Epidermal melanocyte (primary cell): ENCODE results near the gene SCARB1.
"Not testable (repeated sequence)": the region's sequence is repeated elsewhere in the genome, so short reads cannot be mapped to it uniquely, and the experiment has no call there.

ENCODE experiments used
- DNase-seq: peaks from one replicate; pipeline ENCODE4 v3.0.0; 2011; ENCODE audit warnings: low spot score; ENCODE audit not compliant: insufficient read length

SCARB1 gene, protein sequence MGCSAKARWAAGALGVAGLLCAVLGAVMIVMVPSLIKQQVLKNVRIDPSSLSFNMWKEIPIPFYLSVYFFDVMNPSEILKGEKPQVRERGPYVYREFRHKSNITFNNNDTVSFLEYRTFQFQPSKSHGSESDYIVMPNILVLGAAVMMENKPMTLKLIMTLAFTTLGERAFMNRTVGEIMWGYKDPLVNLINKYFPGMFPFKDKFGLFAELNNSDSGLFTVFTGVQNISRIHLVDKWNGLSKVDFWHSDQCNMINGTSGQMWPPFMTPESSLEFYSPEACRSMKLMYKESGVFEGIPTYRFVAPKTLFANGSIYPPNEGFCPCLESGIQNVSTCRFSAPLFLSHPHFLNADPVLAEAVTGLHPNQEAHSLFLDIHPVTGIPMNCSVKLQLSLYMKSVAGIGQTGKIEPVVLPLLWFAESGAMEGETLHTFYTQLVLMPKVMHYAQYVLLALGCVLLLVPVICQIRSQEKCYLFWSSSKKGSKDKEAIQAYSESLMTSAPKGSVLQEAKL

GRCh38 chr12:124863416-124864325, at the start of gene SCARB1:
SCARB1 (minus strand) TSS chr12:124863864; CDS start chr12:124863720, 144 bp downstream.
- peak; percentile 80 for DNase-seq

- DNase-seq = not testable (repeated sequence)
These were observed 49.0 kb upstream of the SCARB1 start for GRCh38 chr12:124912529-124913287.

DNA sequence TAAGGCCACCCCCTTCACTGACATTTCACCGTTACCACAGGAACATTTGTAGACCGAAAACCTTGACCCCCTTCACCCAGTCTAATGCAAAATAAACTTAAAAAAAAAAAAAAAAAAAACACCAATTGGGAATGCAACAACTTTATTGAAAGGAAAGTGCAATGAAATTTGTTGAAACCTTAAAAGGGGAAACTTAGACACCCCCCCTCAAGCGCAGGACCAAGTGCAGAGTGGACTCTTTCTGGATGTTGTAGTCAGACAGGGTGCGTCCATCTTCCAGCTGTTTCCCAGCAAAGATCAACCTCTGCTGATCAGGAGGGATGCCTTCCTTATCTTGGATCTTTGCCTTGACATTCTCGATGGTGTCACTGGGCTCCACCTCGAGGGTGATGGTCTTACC, 47.9 kb upstream of the SCARB1 start:
- DNase-seq = not testable (repeated sequence)

DNA sequence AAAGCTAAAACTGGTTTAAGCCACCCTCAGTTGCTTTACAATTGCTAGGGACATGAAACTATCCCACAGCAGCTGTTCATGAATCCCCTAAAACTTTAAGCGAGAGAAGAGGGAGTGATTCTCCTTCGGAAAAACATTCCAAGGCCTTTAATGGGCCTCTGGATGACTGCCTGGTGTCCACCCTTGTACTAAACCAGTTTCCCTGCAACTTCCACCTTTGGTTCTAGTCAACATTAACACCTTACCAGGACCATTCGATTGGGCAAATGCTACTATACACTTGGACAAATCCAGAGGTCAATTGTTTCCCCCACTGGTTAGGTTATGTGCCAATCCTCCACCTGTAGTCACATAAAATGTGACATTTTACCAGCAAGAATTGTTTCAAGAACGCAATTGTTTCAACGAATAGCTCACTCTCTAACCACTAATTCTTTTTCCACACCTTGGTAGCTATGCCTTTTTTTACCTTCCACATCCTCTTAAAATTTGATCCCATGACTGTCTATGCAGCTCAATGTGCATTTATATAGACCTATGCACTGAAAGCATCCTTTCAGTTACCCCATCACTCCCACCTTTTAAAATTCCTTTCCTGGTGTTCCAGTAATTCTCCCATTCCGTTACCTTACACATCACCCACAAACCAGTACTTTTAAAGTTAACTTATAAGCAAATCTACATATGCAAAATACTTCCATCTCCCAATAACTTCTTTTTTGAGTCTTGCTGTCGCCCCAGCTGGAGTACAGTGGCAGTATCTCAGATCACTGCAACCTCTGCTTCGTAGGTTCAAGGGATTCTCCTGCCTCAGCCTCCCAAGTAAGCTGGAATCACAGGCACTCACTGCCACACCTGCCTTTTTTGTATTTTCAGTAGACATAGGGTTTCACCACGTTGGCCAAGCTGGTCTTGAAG, 47.2 kb upstream of the SCARB1 start:
- DNase-seq = no peak

- no peak for DNase-seq
These were observed 46.3 kb upstream of the SCARB1 start for GRCh38 chr12:124909831-124910560.

DNA sequence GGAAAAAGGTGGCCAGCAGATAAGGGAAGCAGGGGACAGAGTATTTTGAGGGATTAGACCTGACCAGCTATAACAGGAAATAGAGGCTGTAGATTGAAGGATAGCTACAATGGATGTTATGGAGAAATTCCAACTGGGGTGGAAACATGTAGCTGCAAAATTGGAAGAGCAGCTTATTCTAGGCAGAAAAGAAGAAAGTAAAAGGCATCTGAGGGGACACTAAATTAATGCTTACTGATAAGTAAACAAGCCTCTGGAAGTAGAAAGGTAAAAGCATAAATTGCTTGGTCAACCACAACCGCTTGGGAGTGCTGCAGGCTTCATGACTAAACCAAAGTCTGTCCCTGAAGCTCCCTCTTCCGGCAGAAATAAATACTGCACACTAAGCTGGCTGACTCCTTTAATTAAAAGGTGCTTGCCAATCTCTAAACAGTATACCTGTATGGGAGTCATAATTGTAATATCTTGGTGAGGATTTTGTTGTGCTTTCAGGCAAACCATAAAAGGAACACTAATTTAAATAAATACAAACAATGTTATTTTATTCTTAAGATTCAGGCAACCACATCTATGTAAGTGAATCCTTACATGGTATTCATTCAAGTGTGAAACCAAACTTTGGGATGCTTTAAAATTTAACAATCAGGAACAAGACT, 43.1 kb upstream of the SCARB1 start:
- DNase-seq = peak; percentile 56

DNA sequence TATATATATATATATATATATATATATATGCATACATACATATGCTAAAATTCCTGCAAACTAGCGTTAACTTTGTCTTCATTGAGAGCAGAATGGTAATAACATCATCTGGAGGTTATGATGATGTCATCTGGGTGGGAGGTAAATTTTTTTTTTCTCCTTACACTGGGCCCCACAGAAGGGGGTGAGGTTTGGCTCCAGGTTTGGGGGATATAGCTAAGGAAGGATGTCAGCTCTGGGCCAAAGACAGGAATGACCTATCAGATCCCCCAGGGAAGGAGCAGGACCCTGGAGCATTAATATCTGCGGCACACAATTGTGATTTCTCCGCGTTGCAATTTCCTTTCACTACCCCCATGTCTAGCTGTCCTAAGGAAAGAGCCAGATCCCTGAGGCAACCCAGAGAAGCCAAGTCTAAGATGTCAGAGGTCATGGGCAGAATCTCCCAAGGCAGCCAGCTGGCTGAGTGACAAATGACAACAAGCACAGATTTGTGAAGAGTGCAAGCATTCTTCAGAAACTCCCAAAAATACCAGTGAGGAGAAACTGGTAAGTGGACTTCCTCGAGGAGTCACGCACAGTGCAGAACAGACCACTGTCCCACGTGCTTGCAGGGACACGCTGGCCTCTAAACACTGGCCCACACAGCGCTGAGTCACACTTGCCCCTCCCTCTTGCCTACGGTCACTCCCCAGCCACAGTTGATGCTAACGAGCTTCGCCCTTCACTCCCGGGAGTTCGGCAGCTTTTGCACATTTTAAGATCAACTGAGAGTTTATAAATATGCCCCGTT, 40.8 kb upstream of the SCARB1 start:
- peak; percentile 87 for DNase-seq

- DNase-seq = no peak
These were observed 39.3 kb upstream of the SCARB1 start for GRCh38 chr12:124902916-124903315.

DNA sequence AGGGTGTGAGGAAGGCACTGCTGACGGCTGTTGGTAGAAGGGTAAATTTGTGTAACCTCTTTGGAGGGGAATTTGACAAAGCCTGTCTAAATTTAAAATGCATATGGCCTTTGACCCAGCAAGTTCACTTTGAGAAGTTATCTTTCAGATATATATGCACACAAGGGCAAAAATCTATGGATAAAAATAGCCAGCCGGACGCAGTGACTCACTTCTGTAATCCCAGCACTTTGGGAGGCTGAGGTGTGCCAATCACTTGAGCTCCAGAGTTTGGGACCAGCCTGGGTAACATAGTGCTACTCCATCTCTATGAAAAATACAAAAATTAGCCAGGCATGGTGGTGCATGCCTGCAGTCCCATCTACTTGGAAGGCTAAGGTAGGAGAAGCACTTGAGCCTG, 37.3 kb upstream of the SCARB1 start:
- DNase-seq = no peak

DNA sequence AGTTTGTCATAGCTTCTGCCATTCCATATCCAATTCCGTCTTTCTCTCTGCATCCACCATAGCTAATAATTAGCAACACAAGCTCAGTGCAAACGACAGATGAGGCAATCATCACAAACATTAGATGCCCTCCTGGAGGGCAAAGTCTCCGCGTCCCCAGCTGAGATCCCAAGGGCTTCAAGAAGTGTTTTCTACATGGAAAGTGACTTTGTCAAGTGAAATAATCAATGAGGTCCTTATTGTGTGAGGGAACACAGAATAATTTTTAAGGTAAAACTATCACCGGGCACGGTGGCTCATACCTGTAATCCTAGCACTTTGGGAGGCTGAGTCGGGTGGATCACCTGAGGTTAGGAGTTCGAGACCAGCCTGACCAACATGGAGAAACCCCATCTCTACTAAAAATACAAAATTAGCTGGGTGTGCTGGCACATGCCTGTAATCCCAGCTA, 36.7 kb upstream of the SCARB1 start:
- not testable (repeated sequence) for DNase-seq

GRCh38 chr12:124898923-124899294, 35.2 kb upstream of the SCARB1 start:
- no peak for DNase-seq

DNA sequence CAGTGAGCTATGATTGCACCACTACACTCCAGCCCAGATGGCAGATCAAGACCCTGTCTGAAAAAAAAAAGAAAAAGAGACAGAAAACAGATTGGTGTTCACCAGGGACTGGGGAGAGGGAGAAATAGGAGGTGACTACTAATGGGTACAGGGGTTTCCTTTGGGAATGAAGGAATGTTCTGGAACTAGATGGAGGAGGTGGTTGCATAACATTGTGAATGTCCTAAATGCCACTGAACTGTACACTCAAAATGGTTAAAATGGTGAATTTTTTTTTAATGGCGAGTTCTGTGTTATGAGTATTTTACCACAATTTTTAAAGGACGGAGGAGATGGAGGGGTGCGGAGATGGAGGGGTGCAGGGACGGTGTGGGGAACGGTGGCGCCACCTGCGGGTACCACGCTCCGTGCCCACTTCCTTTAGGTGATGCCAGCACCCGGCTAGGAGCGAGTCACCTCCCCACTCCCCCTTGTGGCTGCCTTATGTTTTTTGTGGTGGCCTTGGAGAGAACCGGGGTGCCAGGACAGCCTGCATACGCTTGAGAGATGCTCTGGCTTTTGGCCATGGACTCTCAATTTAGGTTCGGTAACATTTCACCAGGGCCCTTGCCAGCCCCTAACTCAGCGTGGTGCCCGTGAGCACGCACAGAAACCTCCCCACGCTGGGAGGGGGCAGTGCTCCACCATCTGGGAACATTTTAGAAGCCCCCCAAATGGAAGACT, 34.7 kb upstream of the SCARB1 start:
- no peak for DNase-seq

- DNase-seq = no peak
These were observed 32.8 kb upstream of the SCARB1 start for GRCh38 chr12:124896461-124896860.

- no peak for DNase-seq
These were observed 30.3 kb upstream of the SCARB1 start for GRCh38 chr12:124893792-124894516.

- no peak for DNase-seq
These were observed 24.6 kb upstream of the SCARB1 start for GRCh38 chr12:124888260-124888659.

DNA sequence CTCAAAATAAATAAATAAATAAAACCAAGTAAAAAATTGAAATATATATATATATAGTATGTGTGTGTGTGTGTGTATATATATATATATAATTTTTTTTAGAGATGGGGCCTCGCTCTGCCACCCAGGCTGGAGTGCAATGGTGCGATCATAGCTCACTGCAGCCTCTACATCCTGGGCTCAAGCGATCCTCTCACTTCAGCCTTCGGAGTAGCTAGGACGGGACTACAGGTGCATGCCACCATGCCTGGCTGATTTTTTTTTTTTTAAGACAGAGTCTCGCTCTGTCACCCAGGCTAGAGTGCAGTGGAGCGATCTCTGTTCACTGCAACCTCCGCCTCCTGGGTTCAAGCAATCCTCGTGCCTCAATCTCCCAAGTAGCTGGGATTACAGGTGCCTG, 24.1 kb upstream of the SCARB1 start:
- DNase-seq = not testable (repeated sequence)
